A549 (cell line): ENCODE results near the gene DIS3L2. TPM values are rescaled to one million over a fixed set of nuclear protein-coding genes. Genes with fewer than 3 reads are reported as not detected.
"Not testable (repeated sequence)": the region's sequence is repeated elsewhere in the genome, so short reads cannot be mapped to it uniquely, and the experiment has no call there.

ENCODE experiments used
- ATAC-seq, 2 experiments: fragments of 200-7000 bp in 1 of 2; fragments of >200 bp in 1 of 2; cut with Nextera tagmentation in 1 of 2; cut with Tn5 transposase in 1 of 2; 3 replicates each; pipeline versions ENCODE4 v1.8.0 to v1.9.1; 2018 to 2020; ENCODE audit warnings: mild to moderate bottlenecking in 1 of 2, moderate library complexity in 1 of 2
- CTCF ChIA-PET: fragments of 300-600 bp; sonication (Branson Sonifier 250); formaldehyde crosslinking; extraction: SDS; loops from one replicate; lab custom pipeline; 2021; ENCODE audit warnings: antibody characterized with exemption, inconsistent platforms; lab: Yijun Ruan, JAX
- POLR2A ChIA-PET: fragments of 350-600 bp; formaldehyde crosslinking; extraction: SDS; loops from one replicate; lab custom pipeline; 2021; ENCODE audit warnings: antibody characterized with exemption, inconsistent platforms; lab: Yijun Ruan, JAX
- DNase-seq, 2 experiments: peaks; one replicate each; pipeline versions ENCODE4 v3.0.0 to v3.0.0-alpha.2; 2011 to 2016; ENCODE audit warnings: low read depth in 1 of 2, low spot score in 1 of 2
- FAIRE-seq: peaks from 2 replicates; lab custom pipeline; 2011; peaks lifted over from hg19 to GRCh38; lab: Jason Lieb, UNC
- H3K27ac ChIP-seq, 2 experiments: fragments of >200 bp; sonication (Bioruptor Twin); formaldehyde crosslinking; 3 replicates each; pipeline ENCODE4 v1.5.1; 2016 to 2017
- H3K4me1 ChIP-seq: fragments of >200 bp; sonication (Bioruptor Twin); formaldehyde crosslinking; 3 replicates; pipeline ENCODE4 v1.6.1; 2016
- H3K4me2 ChIP-seq: fragments of >200 bp; sonication (Bioruptor Twin); formaldehyde crosslinking; 3 replicates; pipeline ENCODE4 v1.6.1; 2016
- H3K4me3 ChIP-seq: fragments of >200 bp; sonication (Bioruptor Twin); formaldehyde crosslinking; 3 replicates; pipeline ENCODE4 v1.5.1; 2016
- H3K9me3 ChIP-seq: fragments of >200 bp; sonication (Bioruptor Twin); formaldehyde crosslinking; 3 replicates; pipeline ENCODE4 v1.6.1; 2016
- CBX2 ChIP-seq: fragments of 200-600 bp; sonication (generic); IDR thresholded peaks from 2 replicates; pipeline ENCODE4 v1.6.1; 2016; ENCODE audit warnings: low read depth, mild to moderate bottlenecking, borderline replicate concordance
- CEBPB ChIP-seq, 2 experiments: fragments of >200 bp in 1 of 2; sonication (Bioruptor Twin) in 1 of 2; formaldehyde crosslinking in 1 of 2; IDR thresholded peaks; 2 replicates each; pipeline ENCODE4 v1.6.1; 2012 to 2016
- CHD4 ChIP-seq: fragments of 200-600 bp; sonication (generic); IDR thresholded peaks from 2 replicates; pipeline ENCODE4 v1.6.1; 2016; ENCODE audit warnings: antibody characterized with exemption, mild to moderate bottlenecking, borderline replicate concordance
- ESRRA ChIP-seq: fragments of 150-350 bp; IDR thresholded peaks from 2 replicates; pipeline ENCODE4 v1.6.1; 2014; ENCODE audit warnings: mild to moderate bottlenecking, low read length, borderline replicate concordance
- FOSB ChIP-seq: fragments of 250-450 bp; sonication (Bioruptor Pico); IDR thresholded peaks from 2 replicates; pipeline ENCODE4 v1.5.0; 2020; ENCODE audit warnings: mild to moderate bottlenecking, moderate library complexity
- HDAC2 ChIP-seq: fragments of 200-600 bp; sonication (generic); IDR thresholded peaks from 2 replicates; pipeline ENCODE4 v1.6.1; 2016
- JUN ChIP-seq, 2 experiments: fragments of >200 bp; sonication (Bioruptor Twin); formaldehyde crosslinking; IDR thresholded peaks; 2 replicates in 1 of 2; 3 replicates in 1 of 2; pipeline ENCODE4 v1.6.1; 2016 to 2017
- KDM5A ChIP-seq: fragments of 200-600 bp; sonication (generic); IDR thresholded peaks from 2 replicates; pipeline ENCODE4 v1.6.1; 2016; ENCODE audit warnings: antibody characterized with exemption, mild to moderate bottlenecking
- MYC ChIP-seq: IDR thresholded peaks from 2 replicates; pipeline ENCODE4 v1.6.1; 2012; ENCODE audit warnings: mild to moderate bottlenecking, inconsistent platforms, low read length, improper control_type of control experiment, borderline replicate concordance
- NPAS2 ChIP-seq: fragments of 250-450 bp; sonication (Bioruptor Pico); IDR thresholded peaks from 2 replicates; pipeline ENCODE4 v1.8.0; 2022; ENCODE audit warnings: mild to moderate bottlenecking, moderate library complexity, borderline replicate concordance
- NR3C1 ChIP-seq: fragments of >200 bp; sonication (Bioruptor Twin); formaldehyde crosslinking; IDR thresholded peaks from 3 replicates; pipeline ENCODE4 v1.6.1; 2017
- PHF8 ChIP-seq: fragments of 200-600 bp; sonication (generic); IDR thresholded peaks from 2 replicates; pipeline ENCODE4 v1.6.1; 2016; ENCODE audit warnings: low read depth, mild to moderate bottlenecking, antibody characterized with exemption, moderate library complexity, borderline replicate concordance
- RAD21 ChIP-seq, 2 experiments: fragments of >200 bp in 1 of 2; sonication (Bioruptor Twin) in 1 of 2; formaldehyde crosslinking in 1 of 2; IDR thresholded peaks in 1 of 2; conservative IDR thresholded peaks in 1 of 2; 2 replicates in 1 of 2; 3 replicates in 1 of 2; pipeline ENCODE4 v1.6.1; 2012 to 2018; ENCODE audit warnings: inconsistent platforms in 1 of 2
- RFX5 ChIP-seq: fragments of 450-650 bp; IDR thresholded peaks from 2 replicates; pipeline ENCODE4 v1.7.1; 2014; ENCODE audit warnings: antibody characterized with exemption, mild to moderate bottlenecking, moderate library complexity
- SMC3 ChIP-seq: fragments of >200 bp; sonication (Bioruptor Twin); formaldehyde crosslinking; IDR thresholded peaks from 3 replicates; pipeline ENCODE4 v1.6.1; 2018; ENCODE audit warnings: inconsistent platforms
- SREBF2 ChIP-seq: fragments of 450-650 bp; IDR thresholded peaks from 2 replicates; pipeline ENCODE4 v1.6.1; 2014; ENCODE audit warnings: mild to moderate bottlenecking, moderate library complexity
- ZFP36 ChIP-seq: fragments of 450-650 bp; IDR thresholded peaks from 2 replicates; pipeline ENCODE4 v1.6.1; 2014; ENCODE audit warnings: borderline replicate concordance; ENCODE audit not compliant: partially characterized antibody
- WGBS: methylation state at CpG from one replicate; pipeline ENCODE4 v1.1.6; 2017; ENCODE audit errors: missing lambda C conversion rate; 5-methylcytosine and 5-hydroxymethylcytosine counted together
- polyA plus RNA-seq, 4 experiments: library from polyadenylated mRNA; depleted of rRNA in 3 of 4; stranded (reverse); fragments of >200 nt; fragmentation: RNase III in 1 of 4; extraction: RNeasy Plus Mini Kit Qiagen cat#74134 plus additional on column Dnase treatment in 1 of 4; gene quantifications; 2 replicates in 3 of 4; 3 replicates in 1 of 4; pipeline ENCODE4 v1.2.3, GENCODE V29; 2011 to 2017
- TF ChIP-seq, protein P1 (sequence below): fragments of >200 bp; sonication (Bioruptor Twin); formaldehyde crosslinking; IDR thresholded peaks from 3 replicates; pipeline ENCODE4 v1.5.1; 2016
- TF ChIP-seq, protein P2 (sequence below): fragments of 250-450 bp; sonication (Bioruptor Pico); IDR thresholded peaks from 2 replicates; pipeline ENCODE4 v1.5.0; 2021; ENCODE audit warnings: mild to moderate bottlenecking, moderate library complexity, borderline replicate concordance
- TF ChIP-seq, protein P3 (sequence below): fragments of 250-450 bp; sonication (Bioruptor Pico); IDR thresholded peaks from 2 replicates; pipeline ENCODE4 v1.5.0; 2020; ENCODE audit warnings: low read depth, mild to moderate bottlenecking, moderate library complexity

DIS3L2 gene
- polyA plus RNA-seq, 2 of the 4 experiments (the other 2 are of a cell fraction): 14.9 to 15.4 TPM

DNA sequence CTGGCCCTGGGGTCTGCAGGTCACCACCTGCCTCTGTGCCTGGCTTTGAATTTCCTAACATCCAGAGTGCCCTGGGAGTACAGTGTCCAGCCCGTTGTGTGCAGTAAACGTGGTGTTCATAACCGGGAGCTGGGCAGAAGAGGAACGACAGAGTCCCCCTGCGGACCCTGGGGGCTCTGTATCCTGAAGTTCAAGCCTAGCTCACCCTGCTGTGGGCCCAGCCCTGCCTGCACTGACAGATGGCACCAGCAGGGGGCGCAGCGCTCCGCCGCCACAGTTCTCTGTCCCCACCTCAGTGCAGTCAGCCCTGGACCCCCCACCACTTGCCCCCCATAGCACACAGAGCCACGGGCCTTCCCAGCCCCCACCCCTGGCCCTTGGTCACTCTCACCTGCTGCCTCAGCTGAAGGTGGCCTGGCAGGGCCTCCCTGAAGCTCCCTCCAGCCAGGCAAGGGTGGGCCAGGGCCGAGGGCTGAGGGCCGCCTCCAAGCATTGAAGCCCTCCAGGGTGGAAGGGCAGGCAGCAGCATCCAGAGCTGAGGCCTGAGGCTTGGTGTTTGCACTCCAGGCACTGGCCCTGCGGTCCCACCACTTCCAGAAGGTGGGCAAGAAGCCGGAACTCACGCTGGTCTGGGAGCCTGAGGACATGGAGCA lies 373.8 kb downstream of the DIS3L2 start:
- H3K27ac ChIP-seq, H3K9me3 ChIP-seq, DNase-seq, FAIRE-seq, H3K4me1 ChIP-seq, H3K4me2 ChIP-seq, POLR2A ChIA-PET, H3K4me3 ChIP-seq: not testable (repeated sequence)
- TF ChIP-seq SMC3: peak; percentile 65
- TF ChIP-seq, protein P1, sequence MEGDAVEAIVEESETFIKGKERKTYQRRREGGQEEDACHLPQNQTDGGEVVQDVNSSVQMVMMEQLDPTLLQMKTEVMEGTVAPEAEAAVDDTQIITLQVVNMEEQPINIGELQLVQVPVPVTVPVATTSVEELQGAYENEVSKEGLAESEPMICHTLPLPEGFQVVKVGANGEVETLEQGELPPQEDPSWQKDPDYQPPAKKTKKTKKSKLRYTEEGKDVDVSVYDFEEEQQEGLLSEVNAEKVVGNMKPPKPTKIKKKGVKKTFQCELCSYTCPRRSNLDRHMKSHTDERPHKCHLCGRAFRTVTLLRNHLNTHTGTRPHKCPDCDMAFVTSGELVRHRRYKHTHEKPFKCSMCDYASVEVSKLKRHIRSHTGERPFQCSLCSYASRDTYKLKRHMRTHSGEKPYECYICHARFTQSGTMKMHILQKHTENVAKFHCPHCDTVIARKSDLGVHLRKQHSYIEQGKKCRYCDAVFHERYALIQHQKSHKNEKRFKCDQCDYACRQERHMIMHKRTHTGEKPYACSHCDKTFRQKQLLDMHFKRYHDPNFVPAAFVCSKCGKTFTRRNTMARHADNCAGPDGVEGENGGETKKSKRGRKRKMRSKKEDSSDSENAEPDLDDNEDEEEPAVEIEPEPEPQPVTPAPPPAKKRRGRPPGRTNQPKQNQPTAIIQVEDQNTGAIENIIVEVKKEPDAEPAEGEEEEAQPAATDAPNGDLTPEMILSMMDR: peak; percentile 54
- TF ChIP-seq RAD21 (conservative IDR thresholded peaks at IDR 0.05 in 1 of 2, IDR thresholded peaks at IDR 0.05 in 1 of 2): peak; percentile 15 to 46; a peak in 4 of 5 replicates
- WGBS: 35% methylated on average over 9 of the region's 15 CpGs
- peak; percentile 37 to 84; a peak in 4 of 6 replicates for ATAC-seq
- CTCF ChIA-PET: interaction anchor here (0.6 to 5.2 kb wide), 25 partner anchors 8 to 429 kb away, joined by 3 to 24 read pairs (median 3); partner anchors contain the start of gene NPPC

DNA sequence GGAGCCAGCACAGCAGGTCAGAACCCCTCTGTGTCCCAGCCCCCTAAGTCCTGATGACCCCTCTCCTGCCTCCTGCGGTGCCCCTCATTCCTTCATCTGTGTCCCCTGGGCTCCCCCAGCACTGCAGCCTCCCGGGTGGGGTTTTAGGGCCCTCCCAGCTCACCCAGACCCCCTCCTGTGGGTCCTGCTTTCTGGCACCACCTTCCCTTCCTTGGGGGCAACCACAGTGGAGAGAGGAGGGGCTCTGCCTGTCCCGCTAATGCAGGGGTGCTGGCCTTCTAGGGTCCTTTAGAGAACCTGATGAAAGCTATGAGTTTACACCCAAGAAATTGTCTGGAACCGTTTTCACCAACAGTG lies 374.3 kb downstream of the DIS3L2 start:
- Histone ChIP-seq H3K4me1 (no peaks in the 10 kb centered on the region), H3K9me3 (no peaks in the 10 kb centered on the region), H3K4me3 (no peak overlapping the region), H3K4me2 (no peak overlapping the region), H3K27ac (no peak overlapping the region)
- no peak for TF ChIP-seq MYC
- FAIRE-seq (no peak), ATAC-seq (no peak), DNase-seq (no peak)
- CTCF ChIA-PET: interaction anchor here (0.6 to 5.2 kb wide), 27 partner anchors 8 to 430 kb away, joined by 3 to 24 read pairs (median 4); partner anchors contain the start of gene NPPC
- WGBS: 82% methylated on average over 4 of the region's 4 CpGs
- POLR2A ChIA-PET: no interaction called here

DNA sequence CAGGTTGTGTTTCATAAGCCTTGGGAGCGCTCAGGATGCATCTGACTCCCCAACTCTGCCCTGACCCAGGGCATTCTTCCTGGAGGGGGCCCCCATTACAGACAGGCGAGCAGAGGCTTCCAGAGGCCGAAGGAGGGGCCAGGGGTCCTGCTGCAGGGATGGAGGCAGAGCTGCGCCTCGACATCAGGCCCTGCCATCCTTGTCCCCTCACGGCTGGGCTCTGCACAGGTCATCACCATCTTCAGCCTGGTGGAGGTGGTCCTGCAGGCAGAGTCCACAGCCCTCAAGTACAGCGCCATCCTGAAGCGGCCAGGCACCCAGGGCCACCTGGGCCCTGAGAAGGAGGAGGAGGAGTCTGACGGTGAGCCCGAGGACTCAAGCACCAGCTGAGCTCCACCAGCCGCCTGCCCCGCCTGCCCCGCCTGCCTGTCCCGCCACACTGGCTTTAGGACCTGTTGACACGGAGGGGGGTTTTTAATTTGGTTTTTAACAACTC lies 374.8 kb downstream of the DIS3L2 start:
- 91% methylated on average over 12 of the region's 15 CpGs for WGBS
- no peak overlapping the region for H3K4me3 ChIP-seq
- DNase-seq (no peak), ATAC-seq (no peak), FAIRE-seq (no peak)
- H3K4me1 ChIP-seq: no peaks in the 10 kb centered on the region
- no peaks in the 10 kb centered on the region for H3K9me3 ChIP-seq
- POLR2A ChIA-PET: no interaction called here
- H3K4me2 ChIP-seq: no peak overlapping the region
- TF ChIP-seq RFX5 (no peak), NPAS2 (CRISPR knock-in tag) (no peak), JUN (IDR thresholded peaks at IDR 0.05) (no peak), CEBPB (IDR thresholded peaks at IDR 0.05) (no peak), KDM5A (no peak), FOSB (CRISPR knock-in tag) (no peak), PHF8 (no peak), CBX2 (no peak), SREBF2 (no peak), ZFP36 (no peak), ESRRA (no peak), RAD21 (conservative IDR thresholded peaks at IDR 0.05 in 1 of 2, IDR thresholded peaks at IDR 0.05 in 1 of 2) (no peak), HDAC2 (no peak), CHD4 (no peak), NR3C1 (no peak)
- TF ChIP-seq, protein P2, sequence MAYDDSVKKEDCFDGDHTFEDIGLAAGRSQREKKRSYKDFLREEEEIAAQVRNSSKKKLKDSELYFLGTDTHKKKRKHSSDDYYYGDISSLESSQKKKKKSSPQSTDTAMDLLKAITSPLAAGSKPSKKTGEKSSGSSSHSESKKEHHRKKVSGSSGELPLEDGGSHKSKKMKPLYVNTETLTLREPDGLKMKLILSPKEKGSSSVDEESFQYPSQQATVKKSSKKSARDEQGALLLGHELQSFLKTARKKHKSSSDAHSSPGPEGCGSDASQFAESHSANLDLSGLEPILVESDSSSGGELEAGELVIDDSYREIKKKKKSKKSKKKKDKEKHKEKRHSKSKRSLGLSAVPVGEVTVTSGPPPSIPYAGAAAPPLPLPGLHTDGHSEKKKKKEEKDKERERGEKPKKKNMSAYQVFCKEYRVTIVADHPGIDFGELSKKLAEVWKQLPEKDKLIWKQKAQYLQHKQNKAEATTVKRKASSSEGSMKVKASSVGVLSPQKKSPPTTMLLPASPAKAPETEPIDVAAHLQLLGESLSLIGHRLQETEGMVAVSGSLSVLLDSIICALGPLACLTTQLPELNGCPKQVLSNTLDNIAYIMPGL: no peak
- TF ChIP-seq, protein P3, sequence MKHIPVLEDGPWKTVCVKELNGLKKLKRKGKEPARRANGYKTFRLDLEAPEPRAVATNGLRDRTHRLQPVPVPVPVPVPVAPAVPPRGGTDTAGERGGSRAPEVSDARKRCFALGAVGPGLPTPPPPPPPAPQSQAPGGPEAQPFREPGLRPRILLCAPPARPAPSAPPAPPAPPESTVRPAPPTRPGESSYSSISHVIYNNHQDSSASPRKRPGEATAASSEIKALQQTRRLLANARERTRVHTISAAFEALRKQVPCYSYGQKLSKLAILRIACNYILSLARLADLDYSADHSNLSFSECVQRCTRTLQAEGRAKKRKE: no peak
- TF ChIP-seq, all 56 proteins: peak for 0
- H3K27ac ChIP-seq: no peak overlapping the region
- CTCF ChIA-PET: interaction anchor here (0.6 to 5.2 kb wide), 24 partner anchors 9 to 435 kb away, joined by 3 to 24 read pairs (median 4); partner anchors contain the start of gene NPPC
